HEK293 (cell line): ENCODE data around the gene PKP4.

Experiments
- CTCF ChIA-PET: fragments of 350-600 bp; formaldehyde crosslinking; extraction: SDS; loops from one replicate; lab custom pipeline; 2021; ENCODE audit warnings: antibody characterized with exemption; lab: Yijun Ruan, JAX
- POLR2A ChIA-PET: fragments of 300-600 bp; formaldehyde crosslinking; extraction: SDS; loops from one replicate; lab custom pipeline; 2020; ENCODE audit warnings: antibody characterized with exemption, inconsistent platforms; lab: Yijun Ruan, JAX
- H3K27ac ChIP-seq: fragments of 200-500 bp; sonication (Bioruptor generic); 2 replicates; pipeline ENCODE4 v1.5.1; 2014; ENCODE audit warnings: low read depth, low read length, control low read depth, inconsistent platforms; ENCODE audit errors: extremely low read depth
- H3K36me3 ChIP-seq, 2 experiments: fragments of 200-500 bp in 1 of 2; sonication (Bioruptor generic) in 1 of 2; 1 replicate in 1 of 2; 2 replicates in 1 of 2; pipeline ENCODE4 v1.5.1; 2014 to 2017; ENCODE audit warnings: inconsistent platforms in 2 of 2, low read length in 2 of 2; ENCODE audit not compliant: control insufficient read depth in 2 of 2, insufficient read depth in 1 of 2
- H3K4me1 ChIP-seq: fragments of 200-500 bp; sonication (Bioruptor generic); 2 replicates; pipeline ENCODE4 v1.5.1; 2014; ENCODE audit warnings: mild to moderate bottlenecking, low read length, inconsistent platforms; ENCODE audit not compliant: control insufficient read depth, insufficient read depth
- H3K4me3 ChIP-seq: 2 replicates; pipeline ENCODE4 v1.5.1; 2011; ENCODE audit warnings: low read depth, mild to moderate bottlenecking, control low read depth, low read length, moderate library complexity
- H3K9me3 ChIP-seq: fragments of 200-500 bp; sonication (Bioruptor generic); 2 replicates; pipeline ENCODE4 v1.5.1; 2014; ENCODE audit warnings: low read depth, low read length, inconsistent platforms; ENCODE audit not compliant: control insufficient read depth, insufficient read depth
- BCL6B ChIP-seq: fragments of 450-650 bp; formaldehyde crosslinking; IDR thresholded peaks from 2 replicates; pipeline ENCODE4 v1.5.1; 2017; ENCODE audit warnings: missing biosample characterization, missing genetic modification characterization
- KLF7 ChIP-seq: fragments of 450-650 bp; formaldehyde crosslinking; IDR thresholded peaks from 2 replicates; pipeline ENCODE4 v1.5.1; 2016; ENCODE audit warnings: missing biosample characterization, missing genetic modification characterization, borderline replicate concordance
- MYNN ChIP-seq: fragments of 450-650 bp; formaldehyde crosslinking; IDR thresholded peaks from 2 replicates; pipeline ENCODE4 v1.5.1; 2016; ENCODE audit warnings: missing biosample characterization, missing genetic modification characterization, borderline replicate concordance
- PRDM2 ChIP-seq: fragments of 450-650 bp; formaldehyde crosslinking; IDR thresholded peaks from 2 replicates; pipeline ENCODE4 v1.5.1; 2016; ENCODE audit warnings: missing biosample characterization, missing genetic modification characterization, borderline replicate concordance
- PRDM4 ChIP-seq: fragments of 450-650 bp; formaldehyde crosslinking; IDR thresholded peaks from 2 replicates; pipeline ENCODE4 v1.5.1; 2017; ENCODE audit warnings: missing biosample characterization, missing genetic modification characterization
- ZBTB10 ChIP-seq: fragments of 450-650 bp; formaldehyde crosslinking; IDR thresholded peaks from 2 replicates; pipeline ENCODE4 v1.5.1; 2016; ENCODE audit warnings: missing biosample characterization, missing genetic modification characterization
- ZBTB20 ChIP-seq: fragments of 450-650 bp; formaldehyde crosslinking; IDR thresholded peaks from 2 replicates; pipeline ENCODE4 v1.5.1; 2016; ENCODE audit warnings: missing biosample characterization, missing genetic modification characterization
- ZFP37 ChIP-seq: fragments of 450-650 bp; formaldehyde crosslinking; IDR thresholded peaks from 2 replicates; pipeline ENCODE4 v1.5.1; 2016; ENCODE audit warnings: missing biosample characterization, missing genetic modification characterization
- ZFP41 ChIP-seq: fragments of 450-650 bp; formaldehyde crosslinking; IDR thresholded peaks from 2 replicates; pipeline ENCODE4 v1.5.1; 2016; ENCODE audit warnings: missing biosample characterization, missing genetic modification characterization, borderline replicate concordance
- ZNF121 ChIP-seq: fragments of 450-650 bp; formaldehyde crosslinking; IDR thresholded peaks from 2 replicates; pipeline ENCODE4 v1.5.1; 2016; ENCODE audit warnings: missing biosample characterization, missing genetic modification characterization
- ZNF175 ChIP-seq: fragments of 450-650 bp; formaldehyde crosslinking; IDR thresholded peaks from 2 replicates; pipeline ENCODE4 v1.5.1; 2016; ENCODE audit warnings: missing biosample characterization, missing genetic modification characterization
- ZNF202 ChIP-seq: fragments of 450-650 bp; formaldehyde crosslinking; IDR thresholded peaks from 2 replicates; pipeline ENCODE4 v1.5.1; 2016; ENCODE audit warnings: missing biosample characterization, missing genetic modification characterization, borderline replicate concordance
- ZNF292 ChIP-seq: fragments of 450-650 bp; formaldehyde crosslinking; IDR thresholded peaks from 2 replicates; pipeline ENCODE4 v1.5.1; 2016; ENCODE audit warnings: low read depth, missing biosample characterization, missing genetic modification characterization, borderline replicate concordance
- ZNF416 ChIP-seq: fragments of 450-650 bp; formaldehyde crosslinking; IDR thresholded peaks from 2 replicates; pipeline ENCODE4 v1.5.1; 2016; ENCODE audit warnings: missing biosample characterization, missing genetic modification characterization
- ZNF530 ChIP-seq: fragments of 450-650 bp; formaldehyde crosslinking; IDR thresholded peaks from 2 replicates; pipeline ENCODE4 v1.5.1; 2016; ENCODE audit warnings: low read depth, missing biosample characterization, missing genetic modification characterization
- ZNF624 ChIP-seq: fragments of 450-650 bp; formaldehyde crosslinking; IDR thresholded peaks from 2 replicates; pipeline ENCODE4 v1.5.1; 2017; ENCODE audit warnings: missing biosample characterization, missing genetic modification characterization
- ZNF701 ChIP-seq: fragments of 450-650 bp; formaldehyde crosslinking; IDR thresholded peaks from 2 replicates; pipeline ENCODE4 v1.5.1; 2016; ENCODE audit warnings: missing biosample characterization, missing genetic modification characterization
- ZNF747 ChIP-seq: fragments of 450-650 bp; formaldehyde crosslinking; IDR thresholded peaks from 2 replicates; pipeline ENCODE4 v1.5.1; 2016; ENCODE audit warnings: missing biosample characterization, missing genetic modification characterization
- ZNF76 ChIP-seq: fragments of 450-650 bp; formaldehyde crosslinking; IDR thresholded peaks from 2 replicates; pipeline ENCODE4; 2016; ENCODE audit warnings: low read depth, missing biosample characterization, missing genetic modification characterization, borderline replicate concordance
- ZSCAN16 ChIP-seq: fragments of 450-650 bp; formaldehyde crosslinking; IDR thresholded peaks from 2 replicates; pipeline ENCODE4 v1.5.1; 2016; ENCODE audit warnings: missing biosample characterization, missing genetic modification characterization
- TF ChIP-seq, protein P1 (sequence below): fragments of 450-650 bp; formaldehyde crosslinking; IDR thresholded peaks from 2 replicates; pipeline ENCODE4 v1.5.1; 2016; ENCODE audit warnings: missing biosample characterization, missing genetic modification characterization

Gene PKP4

GRCh38 chr2:158410132-158410531, 46.6 kb upstream of the PKP4 start:
- Histone ChIP-seq H3K9me3 (no peaks in the 10 kb centered on the region; the same call in 1 of the 2 replicates), H3K27ac (no peak overlapping the region), H3K4me1 (no peaks in the 10 kb centered on the region), H3K4me3 (no peak overlapping the region), H3K36me3 (no peaks in the 10 kb centered on the region)
- no peak for TF ChIP-seq ZNF202 (tag by site-specific recombination)
- TF ChIP-seq ZFP41 (tag by site-specific recombination) = no peak
- TF ChIP-seq MYNN (tag by site-specific recombination) = no peak
- no peak for TF ChIP-seq ZNF76 (tag by site-specific recombination)
- no peak for TF ChIP-seq ZNF747
- no peak for TF ChIP-seq ZNF530 (tag by site-specific recombination)
- no peak for TF ChIP-seq ZNF416
- no peak for TF ChIP-seq ZNF624 (tag by site-specific recombination)
- TF ChIP-seq, protein P1, sequence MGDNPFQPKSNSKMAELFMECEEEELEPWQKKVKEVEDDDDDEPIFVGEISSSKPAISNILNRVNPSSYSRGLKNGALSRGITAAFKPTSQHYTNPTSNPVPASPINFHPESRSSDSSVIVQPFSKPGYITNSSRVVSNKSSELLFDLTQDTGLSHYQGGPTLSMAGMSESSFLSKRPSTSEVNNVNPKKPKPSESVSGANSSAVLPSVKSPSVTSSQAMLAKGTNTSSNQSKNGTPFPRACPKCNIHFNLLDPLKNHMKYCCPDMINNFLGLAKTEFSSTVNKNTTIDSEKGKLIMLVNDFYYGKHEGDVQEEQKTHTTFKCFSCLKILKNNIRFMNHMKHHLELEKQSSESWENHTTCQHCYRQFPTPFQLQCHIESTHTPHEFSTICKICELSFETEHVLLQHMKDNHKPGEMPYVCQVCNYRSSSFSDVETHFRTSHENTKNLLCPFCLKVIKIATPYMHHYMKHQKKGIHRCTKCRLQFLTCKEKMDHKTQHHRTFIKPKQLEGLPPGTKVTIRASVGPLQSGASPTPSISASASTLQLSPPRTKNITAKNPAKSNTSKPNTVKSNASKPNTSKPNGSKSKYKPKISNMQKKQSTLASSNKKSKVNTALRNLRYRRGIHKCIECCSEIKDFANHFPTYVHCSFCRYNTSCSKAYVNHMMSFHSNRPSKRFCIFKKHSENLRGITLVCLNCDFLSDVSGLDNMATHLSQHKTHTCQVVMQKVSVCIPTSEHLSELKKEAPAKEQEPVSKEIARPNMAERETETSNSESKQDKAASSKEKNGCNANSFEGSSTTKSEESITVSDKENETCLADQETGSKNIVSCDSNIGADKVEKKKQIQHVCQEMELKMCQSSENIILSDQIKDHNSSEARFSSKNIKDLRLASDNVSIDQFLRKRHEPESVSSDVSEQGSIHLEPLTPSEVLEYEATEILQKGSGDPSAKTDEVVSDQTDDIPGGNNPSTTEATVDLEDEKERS (tag by site-specific recombination) = no peak
- TF ChIP-seq ZNF701 (tag by site-specific recombination) = no peak
- TF ChIP-seq PRDM2 = no peak
- TF ChIP-seq ZNF121 (tag by site-specific recombination) = no peak
- TF ChIP-seq ZNF175 (tag by site-specific recombination) = no peak
- TF ChIP-seq ZBTB20 (tag by site-specific recombination) = no peak
- no peak for TF ChIP-seq ZSCAN16 (tag by site-specific recombination)
- no peak for TF ChIP-seq ZFP37
- ChIA-PET POLR2A (no interaction called here), CTCF (no interaction called here)

DNA sequence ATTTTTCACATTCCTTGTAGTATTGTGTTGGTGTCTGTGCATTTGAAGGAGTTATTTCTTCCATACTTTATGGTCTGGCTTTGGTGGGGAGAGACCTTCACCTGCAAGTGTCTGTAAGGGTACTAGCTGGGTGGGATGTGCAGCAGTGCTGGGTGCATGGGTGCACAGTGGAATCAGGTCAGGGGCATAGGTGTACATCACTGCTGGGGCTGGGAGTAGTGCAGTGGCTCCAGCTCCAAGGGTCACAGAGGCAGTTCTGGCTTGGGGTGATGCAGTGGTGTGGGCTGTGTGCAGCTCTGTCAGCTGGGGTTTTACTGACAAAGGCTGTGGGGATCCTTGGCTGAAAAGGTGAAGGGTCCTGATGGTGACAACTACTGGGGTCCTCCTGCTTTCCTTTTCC, 45.0 kb upstream of the PKP4 start:
- H3K4me1 ChIP-seq = no peaks in the 10 kb centered on the region
- no peaks in the 10 kb centered on the region; the same call in 1 of the 2 replicates for H3K9me3 ChIP-seq
- CTCF ChIA-PET = interaction anchor here (0.5 kb wide), 1 partner anchor 1154 kb away, joined by 3 read pairs; the partner anchor contains the start of gene GALNT5
- TF ChIP-seq BCL6B (tag by site-specific recombination) = no peak
- no peak for TF ChIP-seq KLF7 (tag by site-specific recombination)
- TF ChIP-seq ZNF292 (tag by site-specific recombination) = no peak
- no peak for TF ChIP-seq ZBTB10
- no peak for TF ChIP-seq PRDM4
- TF ChIP-seq, all 188 proteins: peak for 0
- Histone ChIP-seq H3K27ac (no peak overlapping the region), H3K36me3 (no peaks in the 10 kb centered on the region), H3K4me3 (no peak overlapping the region)
- POLR2A ChIA-PET = no interaction called here
